Measurements from ENCODE around the gene SLC30A4.

DNA sequence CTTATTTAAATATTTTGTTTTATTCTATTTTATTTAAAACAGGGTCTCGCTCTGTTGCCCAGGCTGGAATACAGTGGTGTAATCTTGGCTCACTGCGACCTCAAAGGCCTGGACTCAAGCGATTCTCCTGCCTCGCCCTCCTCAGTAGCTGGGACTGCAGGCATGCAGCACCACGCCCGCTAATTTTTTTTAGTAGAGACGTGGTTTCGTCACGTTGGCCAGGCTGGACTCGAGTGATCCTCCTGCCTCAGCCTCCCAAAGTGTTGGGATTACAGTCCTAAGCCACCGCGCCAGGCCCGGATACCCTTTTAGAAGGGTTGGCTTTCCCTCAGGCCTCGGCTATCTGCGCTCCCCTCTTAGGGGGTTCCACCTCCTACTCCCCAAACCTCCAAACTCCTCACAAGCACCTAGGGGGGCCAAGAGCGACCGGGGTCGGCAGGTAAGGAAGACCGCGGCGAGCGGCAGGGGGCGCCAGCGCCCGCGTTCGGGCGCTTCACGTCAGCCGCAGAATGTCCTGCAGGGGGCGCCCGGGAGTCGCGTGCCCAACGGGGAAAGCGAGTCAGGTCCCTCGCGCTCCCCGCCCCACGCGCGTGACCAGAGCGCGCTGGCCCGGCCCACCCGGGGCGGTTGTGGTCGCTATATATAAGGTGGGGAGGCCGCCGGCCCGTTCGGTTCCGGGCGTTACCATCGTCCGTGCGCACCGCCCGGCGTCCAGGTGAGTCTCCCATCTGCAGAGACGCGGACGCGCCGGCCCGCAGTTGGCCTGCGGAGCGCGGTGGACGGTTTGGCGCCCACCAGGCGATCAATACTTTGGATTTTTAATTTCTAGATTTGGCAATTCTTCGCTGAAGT lies 92.4 kb downstream of the SLC30A4 start:
- TF ChIP-seq, protein P1, sequence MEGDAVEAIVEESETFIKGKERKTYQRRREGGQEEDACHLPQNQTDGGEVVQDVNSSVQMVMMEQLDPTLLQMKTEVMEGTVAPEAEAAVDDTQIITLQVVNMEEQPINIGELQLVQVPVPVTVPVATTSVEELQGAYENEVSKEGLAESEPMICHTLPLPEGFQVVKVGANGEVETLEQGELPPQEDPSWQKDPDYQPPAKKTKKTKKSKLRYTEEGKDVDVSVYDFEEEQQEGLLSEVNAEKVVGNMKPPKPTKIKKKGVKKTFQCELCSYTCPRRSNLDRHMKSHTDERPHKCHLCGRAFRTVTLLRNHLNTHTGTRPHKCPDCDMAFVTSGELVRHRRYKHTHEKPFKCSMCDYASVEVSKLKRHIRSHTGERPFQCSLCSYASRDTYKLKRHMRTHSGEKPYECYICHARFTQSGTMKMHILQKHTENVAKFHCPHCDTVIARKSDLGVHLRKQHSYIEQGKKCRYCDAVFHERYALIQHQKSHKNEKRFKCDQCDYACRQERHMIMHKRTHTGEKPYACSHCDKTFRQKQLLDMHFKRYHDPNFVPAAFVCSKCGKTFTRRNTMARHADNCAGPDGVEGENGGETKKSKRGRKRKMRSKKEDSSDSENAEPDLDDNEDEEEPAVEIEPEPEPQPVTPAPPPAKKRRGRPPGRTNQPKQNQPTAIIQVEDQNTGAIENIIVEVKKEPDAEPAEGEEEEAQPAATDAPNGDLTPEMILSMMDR (conservative IDR thresholded peaks at IDR 0.05; ENCODE audit: low read length), result peak; percentile 56
- TF ChIP-seq EZH2phosphoT487 (IDR thresholded peaks at IDR 0.05; ENCODE audit: borderline replicate concordance), result no peak

Data from Loucy (cell line).